Measurements from ENCODE around the gene SWSAP1. TPM values are rescaled to one million over a fixed set of nuclear protein-coding genes. Genes with fewer than 3 reads are reported as not detected.

The SWSAP1 gene
- total and polyA plus RNA-seq, 9 of the 15 experiments (the other 6 are each of a cell fraction or from before 2014, with no cell fraction given), result 0.18 to 2.8 (median 1.7) TPM

GRCh38 chr19:11346104-11346940 lies 28.1 kb upstream of the SWSAP1 start, which contains the start of the genes CCDC159 and TMEM205 (continued):
- no peak for TF ChIP-seq CHD7 (IDR thresholded peaks at IDR 0.05; ENCODE audit: low read depth, low read length)
- no peak for TF ChIP-seq RFX5 (IDR thresholded peaks at IDR 0.05; ENCODE audit: low read depth, low read length)
- no peak for TF ChIP-seq ZNF79 (CRISPR knock-in tag; IDR thresholded peaks at IDR 0.05; ENCODE audit: low read depth)
- no peak for TF ChIP-seq ZNF121 (CRISPR knock-in tag; conservative IDR thresholded peaks at IDR 0.05)
- TF ChIP-seq AFF1 (IDR thresholded peaks at IDR 0.05; ENCODE audit: low read depth in 1 of 2, partially characterized antibody in 2 of 2), result no peak
- TF ChIP-seq FOXA1 (IDR thresholded peaks at IDR 0.05; ENCODE audit: borderline replicate concordance), result no peak
- no peak for TF ChIP-seq BDP1 (IDR thresholded peaks at IDR 0.05; ENCODE audit: insufficient read depth, insufficient read length)
- TF ChIP-seq RFX1 (IDR thresholded peaks at IDR 0.05), result no peak
- TF ChIP-seq U2AF1 (optimal IDR thresholded peaks at IDR 0.05; ENCODE audit: low read depth, low read length), result no peak
- peak; percentile 41; the same call in 1 of the 2 replicates for TF ChIP-seq TEAD4 (IDR thresholded peaks at IDR 0.05; ENCODE audit: low read length)
- TF ChIP-seq TEAD4 (CRISPR knock-in tag; IDR thresholded peaks at IDR 0.05; ENCODE audit: borderline replicate concordance), result no peak
- TF ChIP-seq CREB1 (IDR thresholded peaks at IDR 0.05), result peak; percentile 81
- TF ChIP-seq CREB1 (CRISPR knock-in tag; IDR thresholded peaks at IDR 0.05), result peak; percentile 67; the same call in 1 of the 2 replicates
